ENCODE data around the gene UBFD1. TPM values are rescaled to one million over a fixed set of nuclear protein-coding genes. Genes with fewer than 3 reads are reported as not detected.

Gene UBFD1
- total and polyA plus RNA-seq, 10 of the 15 experiments (the other 5 are each of a cell fraction or from before 2014, with no cell fraction given) = 7.3 to 48.5 (median 32.1) TPM

- BruUV-seq (replicated peaks) = no TSS peak
- POLR2A ChIA-PET = no interaction called here
- Histone ChIP-seq H3K27ac (ENCODE audit: control insufficient read depth, insufficient read depth) (no peak overlapping the region), H3K9me3 (replicated peaks; ENCODE audit: control insufficient read depth, insufficient read depth, low read length) (no peaks in the 10 kb centered on the region), H3K27me3 (replicated peaks in 1 of 2; ENCODE audit: control insufficient read depth in 2 of 2, insufficient read depth in 2 of 2, low read length in 1 of 2) (no peaks in the 10 kb centered on the region), H3K4me2 (ENCODE audit: control insufficient read depth, insufficient read depth) (no peak overlapping the region), H2AFZ (ENCODE audit: control insufficient read depth, low read depth, low read length) (no peak overlapping the region), H3K36me3 (ENCODE audit: control insufficient read depth in 2 of 2, insufficient read depth in 2 of 2, low read length in 1 of 2) (peaks cover 3 to 15% of the 10 kb centered on the region in 2 experiments), H3K4me3 (no peak overlapping the region), H3K4me1 (ENCODE audit: control insufficient read depth, insufficient read depth, low read length) (no peaks in the 10 kb centered on the region), H4K20me1 (ENCODE audit: control insufficient read depth, insufficient read depth) (no peaks in the 10 kb centered on the region), H3K79me2 (ENCODE audit: control insufficient read depth, insufficient read depth, low read length) (no peaks in the 10 kb centered on the region), H3K9ac (ENCODE audit: control insufficient read depth, insufficient read depth, low read length) (no peak overlapping the region)
- DNase-seq (ENCODE audit: low read depth, low spot score) (no peak), FAIRE-seq (no peak), ATAC-seq (no peak)
- CTCF ChIA-PET = interaction anchor here (0.6 kb wide), 1 partner anchor 488 kb away, joined by 3 read pairs; no protein-coding TSS in a partner anchor
- 96% methylated on average over 4 of the region's 4 CpGs for WGBS (ENCODE audit: insufficient coverage, insufficient replicate concordance, low lambda C conversion rate, missing lambda C conversion rate)
- TF ChIP-seq RFX5 (IDR thresholded peaks at IDR 0.05; ENCODE audit: low read depth, low read length) (no peak), GATAD2B (conservative IDR thresholded peaks at IDR 0.05; ENCODE audit: low read depth) (no peak), ASH2L (IDR thresholded peaks at IDR 0.05; ENCODE audit: borderline replicate concordance, low read depth) (no peak), MYB (IDR thresholded peaks at IDR 0.05; ENCODE audit: borderline replicate concordance, low read depth, low read length) (no peak), TARDBP (IDR thresholded peaks at IDR 0.05; ENCODE audit: borderline replicate concordance) (no peak), IKZF2 (IDR thresholded peaks at IDR 0.05) (no peak), LARP7 (IDR thresholded peaks at IDR 0.05) (no peak), ATF2 (IDR thresholded peaks at IDR 0.05; ENCODE audit: low read length) (no peak), PBX3 (IDR thresholded peaks at IDR 0.05; ENCODE audit: insufficient replicate concordance, low read depth, low read length) (no peak), FOXK2 (IDR thresholded peaks at IDR 0.05) (no peak), BCL11A (IDR thresholded peaks at IDR 0.05; ENCODE audit: low read depth, low read length) (no peak), KDM1A (IDR thresholded peaks at IDR 0.05; ENCODE audit: borderline replicate concordance) (no peak), USF1 (IDR thresholded peaks at IDR 0.05; ENCODE audit: borderline replicate concordance, extremely low read length, insufficient read depth, low read depth, low read length) (no peak), MTA3 (IDR thresholded peaks at IDR 0.05; ENCODE audit: borderline replicate concordance, low read length) (no peak), POU2F2 (IDR thresholded peaks at IDR 0.05; ENCODE audit: borderline replicate concordance, low read depth, low read length) (no peak)
- intact Hi-C loops (cut with micrococcal nuclease; ENCODE audit: unreplicated experiment) = no loop called here
- SMC1A ChIA-PET (ENCODE audit: uncharacterized antibody, unreplicated experiment) = no interaction called here
- in situ Hi-C loops (cut with MboI) = no loop called here
- RAD21 ChIA-PET (ENCODE audit: unreplicated experiment) = no interaction called here
Observed at GRCh38 chr16:23579371-23579770, 21.8 kb downstream of the UBFD1 start.
